NB4 (cell line): ENCODE results near the gene GORASP1.

Experiments
- CTCF ChIP-seq: IDR thresholded peaks from one replicate; pipeline ENCODE4 v1.5.1; 2012; ENCODE audit warnings: low read depth, low read length
- MAX ChIP-seq: IDR thresholded peaks from 2 replicates; pipeline ENCODE4 v1.6.1; 2011; ENCODE audit warnings: low read depth, low read length
- MYC ChIP-seq: IDR thresholded peaks from 2 replicates; pipeline ENCODE4 v1.6.1; 2011; ENCODE audit warnings: low read depth, low read length
- POLR2A ChIP-seq: IDR thresholded peaks from 2 replicates; pipeline ENCODE4 v1.6.1; 2011; ENCODE audit warnings: mild to moderate bottlenecking; ENCODE audit not compliant: insufficient read length; ENCODE audit errors: extremely low read depth

- TF ChIP-seq POLR2A (no peak), CTCF (no peak), MAX (no peak), MYC (no peak)
Observed at GRCh38 chr3:39149059-39149455, 41.6 kb upstream of the GORASP1 start.
